H1 (cell line): ENCODE results near the gene ZBTB49.

Experiments used
- CBX8 ChIP-seq: fragments of 300-800, 300-1000 bp; sonication (generic); IDR thresholded peaks from 2 replicates; pipeline ENCODE4 v1.7.1; 2016; ENCODE audit warnings: low read depth, low read length, borderline replicate concordance
- EGR1 ChIP-seq: IDR thresholded peaks from 2 replicates; pipeline ENCODE4 v1.6.1; 2011; ENCODE audit warnings: low read depth, low read length, borderline replicate concordance
- EP300 ChIP-seq, 2 experiments: IDR thresholded peaks; 1 replicate in 1 of 2; 2 replicates in 1 of 2; pipeline ENCODE4 v1.6.1; 2011 to 2012; ENCODE audit warnings: low read depth in 2 of 2, low read length in 2 of 2, mild to moderate bottlenecking in 2 of 2, borderline replicate concordance in 1 of 2, inconsistent platforms in 1 of 2, moderate library complexity in 1 of 2
- KDM1A ChIP-seq: fragments of 200-600, 300-600 bp; sonication (generic); IDR thresholded peaks from 2 replicates; pipeline ENCODE4 v1.7.1; 2016; ENCODE audit warnings: mild to moderate bottlenecking, low read length, borderline replicate concordance
- MAFK ChIP-seq: IDR thresholded peaks from 2 replicates; pipeline ENCODE4 v1.6.1; 2012; ENCODE audit warnings: low read depth, mild to moderate bottlenecking, improper control_type of control experiment, low read length
- MAX ChIP-seq: IDR thresholded peaks from 2 replicates; pipeline ENCODE4 v1.6.1; 2012; ENCODE audit warnings: inconsistent platforms
- NRF1 ChIP-seq: IDR thresholded peaks from 2 replicates; pipeline ENCODE4 v1.6.1; 2011; ENCODE audit warnings: mild to moderate bottlenecking, low read depth, low read length, improper control_type of control experiment
- RNF2 ChIP-seq: fragments of 200-900, 300-1000 bp; sonication (generic); IDR thresholded peaks from 2 replicates; pipeline ENCODE4 v1.7.1; 2016; ENCODE audit warnings: borderline replicate concordance, low read depth, mild to moderate bottlenecking, antibody characterized with exemption, low read length; ENCODE audit not compliant: poor library complexity, severe bottlenecking; ENCODE audit errors: missing control alignments
- YY1 ChIP-seq: IDR thresholded peaks from 2 replicates; pipeline ENCODE4 v1.6.1; 2011; ENCODE audit warnings: low read depth, mild to moderate bottlenecking, low read length

- TF ChIP-seq MAX (no peak), RNF2 (no peak), MAFK (no peak), KDM1A (no peak), NRF1 (no peak), YY1 (no peak), EGR1 (no peak), CBX8 (no peak), EP300 (IDR thresholded peaks at IDR 0.05; ENCODE audit: borderline replicate concordance in 1 of 2, low read depth in 2 of 2, low read length in 2 of 2) (no peak)
These were observed 5.0 kb upstream of the ZBTB49 start for GRCh38 chr4:4284827-4285618.
